Glomerular endothelial cell (primary cell): ENCODE data around the gene GPR101. TPM values are rescaled to one million over a fixed set of nuclear protein-coding genes. Genes with fewer than 3 reads are reported as not detected.

Experiments used
- DNase-seq: peaks from one replicate; pipeline ENCODE4 v3.0.0-alpha.2; 2011; ENCODE audit warnings: low read depth, low spot score; ENCODE audit errors: extremely low read depth
- total RNA-seq: library from RNA; depleted of rRNA; stranded (reverse); fragments of >200 nt; gene quantifications from 2 replicates; pipeline ENCODE4 v1.2.3, GENCODE V29; 2015

GPR101 gene
- total RNA-seq = not detected in 2 replicates

GRCh38 chrX:137033774-137034507 lies at the start of gene GPR101:
GPR101 (minus strand) TSS chrX:137033995; CDS start chrX:137031674, 2,321 bp downstream.
- no peak for DNase-seq

- DNase-seq = no peak
These were observed 47.4 kb upstream of the GPR101 start for GRCh38 chrX:137081239-137081638.

- DNase-seq = no peak
These were observed 38.6 kb upstream of the GPR101 start for GRCh38 chrX:137072396-137072795.

GRCh38 chrX:137071596-137071995 lies 37.8 kb upstream of the GPR101 start:
- no peak for DNase-seq

DNA sequence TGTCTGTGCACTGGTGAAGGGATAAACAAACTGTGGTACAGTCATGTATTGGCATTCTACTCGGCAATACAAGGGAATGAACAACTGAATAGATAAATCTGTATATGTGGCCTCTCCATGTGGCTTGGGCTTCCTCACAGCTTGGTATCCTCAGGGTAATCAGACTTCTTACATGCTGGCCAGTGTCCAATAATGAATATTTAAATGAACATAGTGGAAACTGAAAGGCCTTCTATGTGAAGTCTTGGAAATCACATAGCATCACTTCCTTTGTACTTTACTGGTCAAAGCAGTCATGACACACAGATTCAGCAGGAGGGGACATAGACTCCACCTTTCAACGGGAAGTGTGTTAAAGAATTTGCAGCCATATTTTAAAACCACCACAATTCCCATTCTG lies 33.4 kb upstream of the GPR101 start:
- no peak for DNase-seq

DNA sequence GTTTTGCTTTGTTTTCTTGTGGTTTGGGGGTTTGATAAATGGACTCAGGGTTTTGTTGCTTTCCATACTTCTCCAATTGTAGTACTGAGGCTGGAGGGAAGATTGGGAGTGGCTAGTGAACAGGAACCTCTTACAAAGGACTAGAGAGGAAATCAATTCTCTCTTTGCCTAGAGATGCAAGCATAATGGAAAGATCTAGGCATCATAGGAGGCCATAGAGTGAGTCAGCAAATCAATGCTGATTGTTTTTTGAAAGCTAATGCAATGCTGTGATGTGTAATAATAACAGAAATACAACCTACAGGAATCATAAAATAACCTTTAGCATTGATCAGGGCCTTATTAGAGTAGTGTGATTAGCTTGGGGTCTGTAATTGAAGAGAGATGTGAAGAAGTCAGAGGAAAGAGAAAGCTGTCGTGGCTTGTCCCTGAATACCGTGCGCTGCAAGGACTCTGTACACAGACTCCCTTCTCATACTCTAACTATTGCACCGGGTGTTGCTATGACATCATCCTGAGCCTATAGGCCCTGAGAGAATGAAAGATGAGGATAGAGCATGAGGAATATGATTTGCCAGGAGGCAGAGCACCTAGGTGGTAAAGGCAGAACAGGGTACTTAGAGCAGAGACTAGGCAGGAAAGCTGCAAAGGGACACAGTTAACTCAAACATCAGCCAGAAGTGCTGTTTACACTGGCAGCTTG lies 29.3 kb upstream of the GPR101 start:
- DNase-seq = no peak

- no peak for DNase-seq
These were observed 24.7 kb upstream of the GPR101 start for GRCh38 chrX:137058339-137059127.

- DNase-seq = no peak
These were observed 18.9 kb upstream of the GPR101 start for GRCh38 chrX:137052643-137053235.

GRCh38 chrX:137051978-137052642 lies 18.3 kb upstream of the GPR101 start:
- no peak for DNase-seq

DNA sequence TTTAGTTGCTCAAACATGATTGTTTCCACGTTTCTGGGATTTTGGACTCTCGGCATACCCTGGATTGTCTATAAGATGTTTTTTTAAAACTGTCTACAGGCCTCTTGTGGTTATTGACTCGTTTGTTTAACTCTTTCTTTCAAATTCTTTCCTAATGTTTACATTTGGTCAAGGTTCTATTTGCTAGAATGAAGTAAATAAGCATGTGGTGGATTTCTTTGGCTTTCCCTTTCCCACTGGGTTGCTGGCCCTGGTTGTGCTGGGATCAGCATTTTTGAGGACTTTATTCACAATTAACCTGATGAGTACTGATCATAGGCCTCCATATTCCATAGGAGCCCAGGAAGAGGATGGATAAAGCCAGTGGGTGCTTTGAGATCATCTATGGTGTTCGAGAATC lies 11.1 kb upstream of the GPR101 start:
- no peak for DNase-seq

- DNase-seq = no peak
These were observed 9.9 kb upstream of the GPR101 start for GRCh38 chrX:137043736-137044135.

DNA sequence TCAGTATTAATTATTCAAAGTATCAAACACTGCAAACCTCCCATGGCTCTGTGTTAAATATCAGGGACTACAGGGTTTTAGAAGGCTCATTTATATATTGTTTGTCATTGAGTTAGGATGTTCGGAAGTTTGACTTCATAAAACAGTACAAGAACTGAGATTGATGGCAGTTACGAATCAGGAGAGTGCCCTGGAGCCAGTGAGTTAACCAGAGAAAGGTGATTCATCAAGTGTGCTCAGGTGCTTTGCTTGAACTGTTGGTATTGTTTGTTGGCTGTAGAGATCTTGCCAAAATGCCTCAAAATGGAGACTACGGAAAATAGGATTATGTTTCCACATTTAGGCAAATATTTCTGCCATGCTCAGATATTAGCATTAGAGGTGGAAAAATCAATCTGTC lies 7.5 kb upstream of the GPR101 start:
- DNase-seq = no peak

GRCh38 chrX:137040113-137040794 lies 6.5 kb upstream of the GPR101 start:
- DNase-seq = no peak

- DNase-seq = no peak
These were observed 695 bp upstream of the GPR101 start for GRCh38 chrX:137034508-137034872.

GRCh38 chrX:137032841-137033773 lies 688 bp downstream of the GPR101 start:
- DNase-seq = no peak

DNA sequence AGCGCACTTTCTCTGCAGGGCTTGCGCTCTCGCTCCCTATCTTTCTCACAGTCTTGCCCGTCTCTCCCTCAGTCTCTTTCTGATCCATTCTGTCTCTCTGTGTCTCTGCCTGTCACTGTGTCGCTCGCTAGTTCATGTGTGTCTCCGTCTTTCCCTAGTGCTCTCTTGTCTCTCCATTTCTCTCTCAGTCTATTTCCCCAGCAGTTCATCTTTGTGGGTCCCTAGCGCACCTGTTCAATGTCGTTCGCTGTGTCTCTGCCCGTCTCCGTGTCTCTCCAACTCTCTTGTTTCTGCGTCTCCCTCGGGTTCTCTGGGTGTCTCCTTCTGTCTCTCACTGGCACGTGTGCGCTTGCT lies 1.5 kb downstream of the GPR101 start:
- no peak for DNase-seq

DNA sequence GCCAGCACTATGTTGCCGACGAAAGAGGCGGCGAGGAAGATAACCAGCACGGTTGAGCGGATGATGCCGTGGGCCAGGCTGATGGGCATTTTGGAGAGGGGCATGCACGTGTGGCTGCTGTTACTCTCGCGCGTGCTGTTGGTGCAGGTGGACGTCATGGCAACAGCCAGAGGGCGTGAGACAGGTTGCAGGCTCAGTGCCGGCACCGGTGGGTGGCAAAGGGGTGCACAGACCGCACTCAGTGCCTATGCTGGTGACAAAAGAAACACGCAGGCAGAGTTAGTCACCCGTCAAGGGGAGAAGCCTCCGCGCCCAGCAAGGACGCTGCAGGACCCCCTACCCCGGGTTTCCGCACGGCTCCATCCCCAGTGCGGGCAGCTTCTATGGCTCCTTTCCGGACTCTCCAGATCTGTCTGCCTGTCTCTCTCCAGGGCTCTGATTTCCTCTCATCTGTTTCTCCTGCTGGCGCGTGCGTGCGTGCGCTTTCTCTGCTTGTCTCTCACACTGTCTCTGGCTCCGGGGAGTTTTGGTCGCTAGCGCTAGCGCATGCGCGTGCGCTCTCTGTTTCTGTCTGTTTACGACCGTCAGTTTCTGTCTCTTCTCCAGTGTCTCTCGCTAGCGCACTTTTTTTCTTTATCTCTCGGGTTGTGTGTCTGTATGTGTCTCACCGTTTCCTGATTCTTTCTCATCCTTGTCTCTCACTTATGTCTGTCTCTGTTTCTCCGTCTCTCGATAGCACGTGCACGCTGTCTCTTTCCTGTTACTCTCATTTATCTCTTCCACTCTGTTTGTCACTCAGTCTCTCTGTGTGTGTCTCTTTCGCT lies 2.1 kb downstream of the GPR101 start:
- DNase-seq = no peak

- DNase-seq = no peak
These were observed 2.8 kb downstream of the GPR101 start for GRCh38 chrX:137031039-137031438.
